Hematopoietic multipotent progenitor cell treated with erythropoietin and hydrocortisone succinate and interleukin-3 and kit ligand, for 6 days (in vitro differentiated cells): ENCODE results near the gene ZDHHC14.

Experiments
- DNase-seq: peaks from one replicate; pipeline ENCODE4 v3.0.0-alpha.2; 2015

Gene ZDHHC14

GRCh38 chr6:157538168-157538567 lies 157.2 kb downstream of the ZDHHC14 start:
- no peak for DNase-seq

DNA sequence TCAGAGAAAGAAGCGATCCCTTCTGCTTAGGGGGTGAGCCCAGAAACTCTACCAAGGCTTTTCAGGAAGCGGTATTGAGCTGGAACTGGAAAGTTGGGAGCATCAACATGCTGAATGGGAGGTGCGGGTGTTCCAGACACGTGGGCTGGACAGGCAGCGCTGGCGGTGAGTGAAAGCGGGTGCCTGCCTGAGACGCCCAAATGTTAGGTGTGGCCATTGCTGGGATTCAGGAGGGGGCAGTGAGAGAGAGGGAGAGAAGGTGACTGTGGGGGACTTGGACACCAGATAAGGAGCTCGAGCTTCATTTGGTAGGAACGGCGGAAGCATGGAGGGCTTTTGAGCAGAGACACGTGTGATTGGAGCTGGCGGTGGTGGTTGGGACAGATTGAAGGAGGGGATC lies 157.7 kb downstream of the ZDHHC14 start:
- no peak for DNase-seq

DNA sequence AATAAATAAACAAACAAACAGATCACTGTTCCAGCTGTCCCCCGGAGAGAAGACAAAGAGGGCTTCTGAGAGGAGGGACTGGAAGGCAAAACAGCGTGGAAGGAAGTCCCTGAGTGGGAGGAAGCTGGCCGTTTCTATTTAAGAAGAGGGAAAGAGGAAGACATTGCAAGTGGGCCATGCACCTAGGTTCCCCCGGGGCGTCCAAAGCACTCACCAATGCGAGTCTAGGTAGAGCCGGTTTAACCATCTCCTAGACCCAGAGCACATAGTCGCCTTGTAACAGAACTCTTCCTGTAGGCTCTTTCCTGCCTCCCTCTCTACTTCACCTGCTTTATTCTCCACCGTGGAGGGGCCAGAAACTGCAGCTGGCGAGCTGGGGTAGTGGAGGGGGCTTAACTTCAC lies 158.4 kb downstream of the ZDHHC14 start:
- no peak for DNase-seq

DNA sequence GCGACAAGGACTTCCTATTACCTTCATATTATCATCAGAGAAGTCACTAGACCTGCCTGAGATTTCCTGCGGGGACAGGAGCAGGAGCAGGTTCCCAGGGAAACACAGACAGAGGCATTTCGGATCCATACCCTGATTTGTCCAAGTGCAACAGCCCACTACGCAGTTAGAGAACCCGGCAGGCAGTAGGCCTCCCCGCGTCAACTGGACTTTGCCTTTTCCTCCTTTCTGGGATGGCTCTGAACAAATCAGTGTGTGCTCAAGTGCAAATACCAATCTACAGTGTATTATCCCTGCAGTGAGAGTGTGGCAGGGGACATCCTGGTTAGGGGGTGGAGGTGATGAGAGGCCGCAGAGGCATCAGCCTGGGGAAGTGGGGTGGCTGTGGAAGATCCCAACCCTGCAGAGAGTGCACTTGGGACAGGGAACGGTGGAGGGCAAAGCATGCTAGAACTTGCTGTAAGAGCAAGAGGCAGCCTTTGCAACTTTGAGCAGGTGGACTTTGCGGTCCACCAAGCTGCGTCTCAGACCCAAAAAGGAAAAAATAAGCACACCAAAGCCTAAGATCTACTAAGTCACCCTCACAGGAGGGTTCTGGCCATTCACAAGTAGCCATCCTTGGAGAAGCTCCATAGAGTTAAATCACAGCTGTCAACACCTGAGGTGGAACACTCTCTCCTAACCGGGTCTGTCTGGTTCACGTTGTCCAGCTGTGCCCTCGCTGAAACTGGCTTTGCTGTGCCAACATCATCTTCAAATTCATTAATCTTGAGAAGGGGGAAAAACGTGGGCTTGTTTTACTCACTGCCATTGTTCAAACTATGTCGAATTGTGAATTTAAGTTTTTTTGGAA lies 159.1 kb downstream of the ZDHHC14 start:
- DNase-seq = no peak

DNA sequence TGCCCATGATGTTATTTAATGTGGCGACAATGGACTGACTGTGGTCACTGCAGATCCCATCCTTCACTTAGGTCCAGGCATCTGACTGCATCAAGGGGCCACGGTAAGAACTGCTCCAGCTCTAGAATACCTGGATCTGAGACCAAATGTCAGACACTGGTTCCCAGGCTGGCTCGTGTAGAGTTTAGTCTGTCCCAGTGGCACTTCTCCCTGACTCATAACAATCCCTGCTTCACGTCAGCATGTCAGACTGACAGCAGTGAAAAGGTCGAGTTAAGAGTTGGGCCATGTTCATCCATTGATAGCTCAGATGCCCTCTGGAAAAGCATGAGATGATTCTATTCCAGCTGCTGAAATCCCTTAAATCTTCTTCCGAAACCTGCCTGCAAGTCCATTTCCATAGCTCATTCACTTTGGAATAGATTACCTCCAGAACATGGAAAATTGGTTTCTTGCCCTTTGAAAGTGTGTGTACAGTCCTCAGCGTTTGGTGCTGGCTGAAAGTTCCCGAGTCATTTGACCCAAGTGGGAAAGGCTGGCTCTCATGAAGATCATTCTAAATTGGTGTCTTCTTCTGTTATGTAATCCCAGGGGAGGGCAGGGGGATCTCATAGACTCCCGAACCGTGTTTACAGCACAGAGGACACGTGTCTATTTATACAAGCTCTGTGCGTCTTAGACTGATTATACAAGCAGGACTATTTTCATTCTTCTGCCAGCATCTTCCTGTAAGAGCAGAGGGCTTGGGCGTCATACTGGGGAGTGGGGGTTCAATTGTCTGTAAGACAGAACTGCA lies 160.8 kb downstream of the ZDHHC14 start:
- no peak for DNase-seq

DNA sequence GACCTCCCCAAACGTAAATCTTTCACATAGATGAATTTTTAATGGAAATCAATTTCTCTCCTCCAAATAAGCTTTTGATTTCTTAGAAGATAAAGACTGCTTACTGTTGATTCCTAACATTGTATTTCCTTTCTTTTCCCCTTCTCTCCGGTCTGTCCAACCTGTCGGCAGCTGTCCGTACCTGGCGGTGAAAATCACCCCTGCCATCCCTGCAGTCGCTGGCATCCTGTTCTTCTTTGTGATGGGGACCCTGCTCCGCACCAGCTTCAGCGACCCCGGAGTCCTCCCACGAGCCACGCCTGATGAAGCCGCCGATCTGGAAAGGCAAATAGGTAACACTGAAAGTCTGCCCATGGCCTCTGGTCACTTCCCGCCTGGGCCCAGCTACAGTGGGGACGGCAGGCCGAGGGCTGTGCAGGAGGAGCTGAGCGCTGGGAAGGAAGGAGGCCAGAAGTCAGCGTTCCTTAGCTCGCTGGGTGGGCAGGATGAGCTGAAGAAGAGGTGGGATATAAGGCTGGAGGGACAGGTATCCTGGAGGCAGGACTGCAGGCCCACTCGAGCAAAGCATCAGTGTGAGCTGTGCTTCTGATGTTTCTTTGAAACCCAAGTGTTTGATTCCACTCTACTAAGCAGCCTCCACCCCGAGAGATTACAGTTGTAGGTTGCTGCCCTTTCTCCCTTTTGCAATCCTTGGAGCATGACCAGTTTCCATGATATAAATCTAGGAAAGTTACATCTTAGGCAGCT lies 161.6 kb downstream of the ZDHHC14 start:
- DNase-seq = no peak

DNA sequence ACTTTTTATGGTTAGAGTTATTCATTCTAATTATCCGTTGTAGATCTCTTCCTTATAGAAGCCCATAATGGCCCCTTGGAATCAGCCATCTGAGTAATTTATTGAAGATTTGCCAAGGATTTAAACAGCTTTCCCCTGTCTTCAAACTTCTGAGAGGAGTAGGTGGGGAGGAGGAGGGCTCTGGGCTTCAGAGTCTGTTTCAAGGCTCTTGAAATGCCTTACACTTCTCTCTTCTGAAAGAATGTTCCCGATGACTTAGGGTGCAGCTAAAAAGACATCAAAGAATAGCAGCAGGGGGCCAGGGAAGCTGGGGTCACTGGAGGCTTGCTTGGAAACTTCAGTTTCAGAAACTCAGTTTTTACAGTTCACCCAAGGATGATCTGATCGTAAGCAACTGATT lies 165.3 kb downstream of the ZDHHC14 start:
- no peak for DNase-seq

DNA sequence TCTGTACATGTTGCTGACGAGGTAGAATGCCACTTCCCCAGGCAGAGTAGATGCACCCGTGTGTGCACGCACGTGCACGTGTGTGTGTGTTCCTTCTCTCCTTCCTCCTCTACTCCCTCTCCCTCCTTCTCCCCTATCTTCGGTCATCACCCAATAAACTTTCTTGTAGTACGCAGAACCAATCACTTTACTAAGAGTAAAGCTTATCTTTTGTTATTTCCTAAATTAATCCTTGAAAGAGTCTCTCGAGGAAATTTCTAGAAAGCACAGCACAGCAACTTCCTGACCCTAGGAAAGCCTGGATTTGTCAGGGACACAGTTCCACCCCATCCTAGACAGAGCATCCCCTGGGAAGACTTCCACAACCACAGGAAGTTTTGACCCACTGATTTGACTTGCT lies 166.1 kb downstream of the ZDHHC14 start:
- no peak for DNase-seq

DNA sequence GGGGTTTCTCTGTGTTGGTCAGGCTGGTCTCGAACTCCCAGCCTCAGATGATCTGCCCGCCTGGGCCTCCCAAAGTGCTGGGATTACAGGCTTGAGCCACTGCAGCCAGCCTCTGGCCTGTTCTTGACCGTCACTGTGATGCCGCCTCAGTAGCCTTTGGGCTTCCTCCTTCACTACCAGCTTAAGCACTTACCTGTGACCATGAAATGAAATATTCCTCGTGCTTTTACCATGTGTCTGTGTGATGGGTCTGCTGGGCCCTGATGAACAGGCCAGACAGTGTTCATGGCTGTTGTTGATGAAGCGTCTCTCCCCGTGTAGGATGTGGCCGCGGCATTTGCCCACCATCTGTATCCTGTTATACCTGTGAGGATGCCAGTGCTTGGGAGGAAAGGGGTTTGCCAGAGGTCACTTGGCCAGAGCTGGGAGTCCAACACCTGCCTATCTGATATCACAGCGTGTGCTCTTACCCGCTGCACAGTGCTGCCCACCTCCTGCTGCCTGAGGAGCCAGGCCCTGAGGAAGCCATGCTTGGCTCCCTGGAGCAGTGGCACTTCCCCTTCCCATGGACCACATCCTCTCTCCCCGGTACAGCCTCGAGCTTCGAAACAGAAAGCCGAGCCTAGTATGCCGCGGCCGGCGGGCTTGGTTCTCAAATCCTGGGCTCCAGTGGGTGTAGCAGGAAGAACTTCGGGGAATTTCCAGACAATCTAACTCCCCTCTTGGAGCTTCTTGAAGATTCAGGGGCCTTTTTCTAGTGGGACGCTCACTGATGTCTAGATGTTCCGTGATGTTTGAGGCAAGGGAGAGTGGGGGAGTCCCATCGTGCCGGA lies 167.9 kb downstream of the ZDHHC14 start:
- no peak for DNase-seq

GRCh38 chr6:157549468-157549745 lies 168.4 kb downstream of the ZDHHC14 start:
- no peak for DNase-seq

DNA sequence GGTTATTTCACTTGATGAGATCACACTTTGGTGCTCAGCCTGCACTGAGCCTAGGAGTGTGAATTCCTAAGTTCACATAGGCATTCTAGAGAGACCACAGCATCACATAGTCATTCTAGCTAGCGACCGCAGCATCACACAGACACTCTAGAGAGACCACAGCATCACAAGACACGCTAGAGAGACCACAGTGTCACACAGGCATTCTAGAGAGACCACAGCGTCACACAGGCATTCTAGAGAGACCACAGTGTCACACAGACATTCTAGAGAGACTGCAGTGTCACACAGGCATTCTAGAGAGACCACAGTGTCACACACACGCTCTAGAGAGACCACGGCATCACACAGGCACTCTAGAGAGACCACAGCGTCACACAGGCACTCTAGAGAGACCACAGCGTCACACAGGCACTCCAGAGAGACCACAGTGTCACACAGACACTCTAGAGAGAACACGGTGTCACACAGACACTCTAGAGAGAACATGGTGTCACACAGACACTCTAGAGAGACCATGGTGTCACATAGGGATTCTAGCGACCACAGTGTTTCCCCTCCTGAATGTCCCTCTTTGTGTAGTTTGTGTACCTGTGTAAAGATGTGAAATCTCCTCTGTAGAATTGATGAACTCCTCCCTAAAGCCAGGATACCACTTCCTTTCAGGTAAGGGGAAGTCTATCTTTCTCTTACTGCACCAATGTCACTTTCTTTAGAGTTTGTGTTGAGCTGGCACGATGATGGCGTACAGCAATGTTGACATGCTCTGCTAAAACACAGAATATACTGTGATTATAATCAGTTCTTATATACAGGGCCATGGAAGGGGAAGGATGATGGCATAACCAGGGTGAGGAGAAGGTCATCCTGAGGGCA lies 169.4 kb downstream of the ZDHHC14 start:
- no peak for DNase-seq

GRCh38 chr6:157551041-157551832 lies 170.2 kb downstream of the ZDHHC14 start:
- no peak for DNase-seq

GRCh38 chr6:157552081-157552747 lies 171.2 kb downstream of the ZDHHC14 start:
- no peak for DNase-seq

DNA sequence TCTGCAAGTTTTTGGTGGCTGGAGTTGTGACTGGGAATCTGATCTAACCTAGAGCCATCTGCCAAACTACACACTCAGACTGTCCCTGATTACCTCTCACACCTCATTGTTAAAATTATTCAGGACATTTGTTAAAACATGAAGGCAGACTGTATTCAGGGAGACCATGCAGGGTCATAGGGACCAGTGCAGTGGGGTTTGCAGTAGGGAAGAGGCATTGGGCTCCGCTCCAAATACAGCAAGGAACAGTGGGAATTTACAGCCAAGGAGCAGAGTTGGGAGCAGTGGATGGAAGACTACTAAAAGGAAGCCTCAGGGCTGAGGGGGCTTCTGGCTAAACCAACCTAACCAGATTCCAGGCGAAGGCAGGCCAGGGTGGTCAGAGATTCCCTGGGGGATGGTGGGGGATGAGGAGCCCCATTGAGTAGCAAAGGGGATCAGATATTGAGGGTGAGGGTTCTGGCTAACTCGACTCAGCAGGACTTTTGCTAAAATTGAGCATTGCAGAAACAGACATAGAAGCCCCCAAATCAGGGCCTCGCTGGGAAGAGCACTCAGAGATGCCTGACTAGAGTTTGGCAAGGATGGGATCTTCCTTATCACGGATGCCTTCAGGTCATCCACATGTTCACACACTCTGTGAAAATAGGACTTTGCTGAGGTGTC lies 172.0 kb downstream of the ZDHHC14 start:
- DNase-seq = no peak

- DNase-seq = no peak
Measured at GRCh38 chr6:157554747-157555146, 173.8 kb downstream of the ZDHHC14 start.

DNA sequence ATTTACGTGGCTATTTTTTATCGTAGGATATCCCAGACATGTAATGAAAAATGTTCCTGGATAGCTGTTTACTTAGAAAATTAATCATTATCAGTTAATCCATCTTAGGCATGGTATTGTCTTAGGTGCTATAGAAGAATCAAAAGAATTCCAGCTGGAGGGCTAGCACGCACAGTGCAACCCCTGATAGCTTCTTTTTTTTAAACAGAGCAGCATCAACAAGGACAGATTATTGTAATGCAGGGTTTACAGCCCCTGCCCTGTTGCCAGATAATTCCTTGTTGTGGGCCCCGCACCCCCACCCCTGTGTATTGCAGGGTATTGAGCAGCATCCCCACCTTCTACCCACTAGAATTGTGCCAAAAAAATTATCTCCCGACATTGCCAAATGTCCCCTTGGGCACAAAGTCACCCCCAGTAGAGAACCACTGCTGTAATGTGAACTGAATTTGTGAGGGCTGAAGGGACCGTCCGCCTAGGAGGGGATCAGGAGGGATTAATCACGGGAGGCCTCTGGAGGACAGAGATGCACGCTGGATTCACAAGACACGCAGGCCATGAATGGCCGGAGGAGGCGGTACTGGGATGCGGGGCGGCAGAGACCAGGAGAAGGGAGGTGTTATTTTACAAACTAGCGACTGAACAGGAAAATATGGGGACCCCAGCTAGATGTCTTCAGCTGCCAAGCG lies 174.6 kb downstream of the ZDHHC14 start:
- DNase-seq = no peak

GRCh38 chr6:157556144-157556645 lies 175.2 kb downstream of the ZDHHC14 start:
- DNase-seq = no peak

GRCh38 chr6:157556671-157557430 lies 175.9 kb downstream of the ZDHHC14 start:
- no peak for DNase-seq
